OCI-LY1 (cell line): ENCODE measurements around the gene OSBPL6.

ENCODE experiments used
- H2AFZ ChIP-seq: fragments of 200-600 bp; sonication (generic), shearing (Covaris generic); 2 replicates; pipeline ENCODE4 v1.6.0; 2014; ENCODE audit warnings: antibody characterized with exemption, mild to moderate bottlenecking, low read length
- H3F3A ChIP-seq: fragments of 200-600 bp; sonication (generic), shearing (Covaris generic); 2 replicates; pipeline ENCODE4 v1.6.0; 2014; ENCODE audit warnings: mild to moderate bottlenecking, antibody characterized with exemption, low read length, moderate library complexity; ENCODE audit not compliant: insufficient read depth
- H3K27ac ChIP-seq: fragments of 200-600 bp; sonication (generic); 2 replicates; pipeline ENCODE4 v1.5.1; 2014; ENCODE audit warnings: low read length, mixed run types, mild to moderate bottlenecking, low read depth; ENCODE audit not compliant: poor library complexity, severe bottlenecking
- H3K27me3 ChIP-seq: fragments of 200-600 bp; sonication (generic); 2 replicates; pipeline ENCODE4 v1.6.0; 2014; ENCODE audit warnings: antibody characterized with exemption, mild to moderate bottlenecking, low read length, moderate library complexity; ENCODE audit not compliant: insufficient read depth
- H3K36me3 ChIP-seq: fragments of 200-600 bp; sonication (generic); 2 replicates; pipeline ENCODE4 v1.6.1; 2014; ENCODE audit warnings: mild to moderate bottlenecking, antibody characterized with exemption, low read length, moderate library complexity, mixed read lengths; ENCODE audit not compliant: insufficient read depth
- H3K4me1 ChIP-seq: fragments of 200-600 bp; sonication (generic); 2 replicates; pipeline ENCODE4 v1.5.1; 2014; ENCODE audit warnings: mild to moderate bottlenecking, low read length, moderate library complexity; ENCODE audit not compliant: insufficient read depth, severe bottlenecking
- H3K4me2 ChIP-seq: fragments of 200-600 bp; sonication (generic), shearing (Covaris generic); 2 replicates; pipeline ENCODE4 v1.6.1; 2014; ENCODE audit warnings: low read length
- H3K4me3 ChIP-seq: fragments of 200-600 bp; sonication (generic); 2 replicates; pipeline ENCODE4 v1.5.1; 2014; ENCODE audit warnings: low read length, low read depth, mild to moderate bottlenecking, mixed read lengths; ENCODE audit not compliant: poor library complexity, severe bottlenecking
- H3K79me2 ChIP-seq: fragments of 200-600 bp; shearing (Covaris generic); 2 replicates; pipeline ENCODE4 v1.6.1; 2016; ENCODE audit warnings: mixed run types, low read length, mixed read lengths; ENCODE audit not compliant: insufficient read depth
- H3K9ac ChIP-seq: fragments of 200-600 bp; sonication (generic), shearing (Covaris generic); 2 replicates; pipeline ENCODE4 v1.6.1; 2014; ENCODE audit warnings: mild to moderate bottlenecking, low read length, mixed read lengths
- H3K9me2 ChIP-seq: fragments of 200-600 bp; sonication (generic), shearing (Covaris generic); 2 replicates; pipeline ENCODE4 v1.6.1; 2014; ENCODE audit warnings: low read depth, mild to moderate bottlenecking, low read length, mixed read lengths
- H3K9me3 ChIP-seq: fragments of 200-600 bp; shearing (Covaris generic); 2 replicates; pipeline ENCODE4 v1.6.1; 2014; ENCODE audit warnings: low read length, mixed read lengths
- H4K20me1 ChIP-seq: fragments of 200-600 bp; sonication (generic), shearing (Covaris generic); 2 replicates; pipeline ENCODE4 v1.6.0; 2016; ENCODE audit warnings: mild to moderate bottlenecking, low read length; ENCODE audit not compliant: insufficient read depth
- EZH2 ChIP-seq: fragments of 200-600 bp; sonication (generic), shearing (Covaris generic); IDR thresholded peaks from 2 replicates; pipeline ENCODE4 v1.8.0; 2017; ENCODE audit warnings: borderline replicate concordance, mixed run types, mild to moderate bottlenecking, antibody characterized with exemption, low read length, moderate library complexity, mixed read lengths
- TF ChIP-seq, protein P1 (sequence below): fragments of 200-600 bp; sonication (generic), shearing (Covaris generic); IDR thresholded peaks from 2 replicates; pipeline ENCODE4 v1.5.1; 2017; ENCODE audit warnings: mild to moderate bottlenecking, antibody characterized with exemption, low read length, moderate library complexity, mixed read lengths

Gene OSBPL6

DNA sequence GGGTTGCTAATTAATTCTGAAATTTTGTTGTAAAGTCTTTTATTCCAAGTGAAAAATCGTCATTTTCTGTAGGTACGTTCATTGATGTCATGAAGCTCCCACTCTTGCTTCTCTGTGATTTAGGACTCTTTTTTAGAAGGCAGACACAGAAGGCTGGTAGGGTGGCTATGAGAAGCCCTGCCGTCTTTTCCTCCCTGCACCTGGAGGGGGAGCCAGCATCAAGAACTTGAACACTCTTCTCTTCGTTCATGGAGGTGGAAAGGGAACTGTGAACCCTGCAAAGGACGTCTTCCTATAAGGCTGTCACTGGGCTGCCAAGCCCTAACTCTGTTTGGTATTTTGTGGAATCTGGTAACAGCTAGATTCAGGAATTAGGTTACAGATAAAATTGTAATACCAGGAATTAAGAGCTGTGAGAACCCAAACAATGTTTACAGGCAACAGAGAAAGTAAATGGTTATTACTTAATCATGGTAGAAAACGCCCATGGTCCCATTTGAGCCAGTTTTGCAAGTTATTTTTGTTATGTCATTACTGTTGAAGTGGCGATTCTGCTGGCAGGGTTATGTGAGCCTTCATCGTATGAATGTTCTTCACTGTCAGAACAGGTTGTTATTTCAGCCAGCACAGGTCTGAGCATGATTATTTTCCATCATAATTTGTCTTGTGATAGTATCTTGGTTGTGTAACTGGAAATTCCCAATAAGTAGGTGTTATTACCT, 112.2 kb downstream of the OSBPL6 start:
- Histone ChIP-seq H3F3A (no peaks in the 10 kb centered on the region), H3K9me2 (no peaks in the 10 kb centered on the region), H3K36me3 (no peaks in the 10 kb centered on the region), H3K9me3 (no peaks in the 10 kb centered on the region), H3K4me1 (no peaks in the 10 kb centered on the region), H3K4me3 (no peak overlapping the region), H4K20me1 (no peaks in the 10 kb centered on the region), H3K9ac (no peak overlapping the region), H2AFZ (no peak overlapping the region), H3K27me3 (no peaks in the 10 kb centered on the region), H3K4me2 (no peak overlapping the region), H3K27ac (no peak overlapping the region), H3K79me2 (no peaks in the 10 kb centered on the region)
- TF ChIP-seq, protein P1, sequence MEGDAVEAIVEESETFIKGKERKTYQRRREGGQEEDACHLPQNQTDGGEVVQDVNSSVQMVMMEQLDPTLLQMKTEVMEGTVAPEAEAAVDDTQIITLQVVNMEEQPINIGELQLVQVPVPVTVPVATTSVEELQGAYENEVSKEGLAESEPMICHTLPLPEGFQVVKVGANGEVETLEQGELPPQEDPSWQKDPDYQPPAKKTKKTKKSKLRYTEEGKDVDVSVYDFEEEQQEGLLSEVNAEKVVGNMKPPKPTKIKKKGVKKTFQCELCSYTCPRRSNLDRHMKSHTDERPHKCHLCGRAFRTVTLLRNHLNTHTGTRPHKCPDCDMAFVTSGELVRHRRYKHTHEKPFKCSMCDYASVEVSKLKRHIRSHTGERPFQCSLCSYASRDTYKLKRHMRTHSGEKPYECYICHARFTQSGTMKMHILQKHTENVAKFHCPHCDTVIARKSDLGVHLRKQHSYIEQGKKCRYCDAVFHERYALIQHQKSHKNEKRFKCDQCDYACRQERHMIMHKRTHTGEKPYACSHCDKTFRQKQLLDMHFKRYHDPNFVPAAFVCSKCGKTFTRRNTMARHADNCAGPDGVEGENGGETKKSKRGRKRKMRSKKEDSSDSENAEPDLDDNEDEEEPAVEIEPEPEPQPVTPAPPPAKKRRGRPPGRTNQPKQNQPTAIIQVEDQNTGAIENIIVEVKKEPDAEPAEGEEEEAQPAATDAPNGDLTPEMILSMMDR, result peak; percentile 80
- no peak for TF ChIP-seq EZH2

DNA sequence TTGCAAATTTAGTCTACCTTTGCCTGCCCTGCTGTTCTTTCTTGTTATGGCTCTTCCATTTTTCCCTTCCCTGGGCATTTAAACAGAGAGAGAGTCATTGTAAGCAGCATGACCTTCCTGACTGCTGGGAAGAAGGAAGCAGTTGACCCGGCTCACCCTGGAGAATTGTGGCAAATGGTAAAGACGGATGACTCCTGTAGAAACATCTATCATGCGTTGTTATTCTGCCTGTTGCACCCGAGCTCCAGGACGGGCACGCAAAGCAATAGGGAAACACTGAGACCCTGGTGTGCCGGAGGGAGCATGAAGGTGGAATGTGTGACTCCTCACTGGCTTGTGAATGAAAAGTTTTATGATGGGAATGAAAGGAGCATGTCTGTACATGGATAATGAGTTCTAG, 113.3 kb downstream of the OSBPL6 start:
- no peaks in the 10 kb centered on the region for H3K27me3 ChIP-seq
- no peaks in the 10 kb centered on the region for H3K9me2 ChIP-seq

DNA sequence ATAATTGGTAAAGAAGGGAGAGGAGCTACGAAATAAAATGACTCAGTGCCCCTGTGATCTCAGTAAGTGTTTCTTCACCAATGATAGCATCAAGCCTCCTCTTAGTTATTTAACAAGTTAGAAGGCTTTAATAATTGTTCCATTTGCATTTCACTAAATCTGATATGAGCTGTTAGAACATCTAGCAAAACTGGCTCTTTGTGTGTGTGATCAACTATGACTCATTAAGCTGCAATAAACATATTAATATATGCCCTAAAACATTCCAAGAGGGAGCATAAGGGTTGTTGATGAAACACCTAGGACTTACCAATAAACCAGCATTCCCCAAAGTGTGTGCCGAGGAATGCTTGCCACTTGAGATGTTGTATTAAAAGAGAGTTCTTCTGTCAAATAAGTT, 115.2 kb downstream of the OSBPL6 start:
- no peak overlapping the region for H3K9ac ChIP-seq
- no peak overlapping the region for H2AFZ ChIP-seq
- no peaks in the 10 kb centered on the region for H3K36me3 ChIP-seq
- TF ChIP-seq, protein P1, result no peak
- TF ChIP-seq EZH2, result no peak
- H3K4me3 ChIP-seq, result no peak overlapping the region
- H4K20me1 ChIP-seq, result no peaks in the 10 kb centered on the region
- no peak overlapping the region for H3K4me2 ChIP-seq
- H3K27me3 ChIP-seq, result no peaks in the 10 kb centered on the region
- H3K27ac ChIP-seq, result no peak overlapping the region
- no peaks in the 10 kb centered on the region for H3F3A ChIP-seq
- H3K4me1 ChIP-seq, result no peaks in the 10 kb centered on the region
- H3K9me3 ChIP-seq, result no peaks in the 10 kb centered on the region
- H3K9me2 ChIP-seq, result no peaks in the 10 kb centered on the region
- H3K79me2 ChIP-seq, result no peaks in the 10 kb centered on the region

More for the DNA sequence above, 113.3 kb downstream of the OSBPL6 start:
- H3K9me3 ChIP-seq, result no peaks in the 10 kb centered on the region
- no peak for TF ChIP-seq EZH2
- TF ChIP-seq, protein P1, result no peak
- H3K4me1 ChIP-seq, result no peaks in the 10 kb centered on the region
- no peak overlapping the region for H3K4me3 ChIP-seq
- no peaks in the 10 kb centered on the region for H3F3A ChIP-seq
- H3K36me3 ChIP-seq, result no peaks in the 10 kb centered on the region
- H3K27ac ChIP-seq, result no peak overlapping the region
- H3K79me2 ChIP-seq, result no peaks in the 10 kb centered on the region
- no peak overlapping the region for H3K9ac ChIP-seq
- H2AFZ ChIP-seq, result no peak overlapping the region
- H4K20me1 ChIP-seq, result no peaks in the 10 kb centered on the region
- no peak overlapping the region for H3K4me2 ChIP-seq
